Mesenchymal stem cell (in vitro differentiated cells and primary cell): ENCODE results near the gene MAP2K5.

Experiments used
- DNase-seq: peaks from one replicate; pipeline ENCODE4 v3.0.0-alpha.2; 2013
- H2AFZ ChIP-seq: one replicate; pipeline ENCODE4 v1.6.1; 2013; ENCODE audit warnings: low read depth, mild to moderate bottlenecking, control low read depth, inconsistent platforms, low read length, moderate library complexity
- H2AK5ac ChIP-seq: 2 replicates; pipeline ENCODE4 v1.6.1; 2013; ENCODE audit warnings: low read length, moderate library complexity, mild to moderate bottlenecking, inconsistent platforms; ENCODE audit not compliant: severe bottlenecking
- H2BK120ac ChIP-seq: one replicate; pipeline ENCODE4 v1.6.1; 2013; ENCODE audit warnings: low read depth, mild to moderate bottlenecking, inconsistent platforms, low read length, moderate library complexity
- H2BK12ac ChIP-seq, 2 experiments: one replicate each; pipeline ENCODE4 v1.6.1; 2013; ENCODE audit warnings: inconsistent platforms in 2 of 2, low read length in 2 of 2, mild to moderate bottlenecking in 2 of 2, moderate library complexity in 2 of 2, control low read depth in 1 of 2
- H2BK15ac ChIP-seq: one replicate; pipeline ENCODE4 v1.6.1; 2013; ENCODE audit warnings: mild to moderate bottlenecking, low read depth, inconsistent platforms; ENCODE audit not compliant: poor library complexity, severe bottlenecking
- H2BK5ac ChIP-seq: 2 replicates; pipeline ENCODE4 v1.6.1; 2013; ENCODE audit warnings: low read depth, mild to moderate bottlenecking, low read length, control low read depth, inconsistent platforms; ENCODE audit not compliant: poor library complexity, severe bottlenecking
- H3K14ac ChIP-seq, 2 experiments: one replicate each; pipeline ENCODE4 v1.6.1; 2013; ENCODE audit warnings: inconsistent platforms in 2 of 2, low read length in 2 of 2, control low read depth in 1 of 2, mild to moderate bottlenecking in 1 of 2, moderate library complexity in 1 of 2
- H3K18ac ChIP-seq, 2 experiments: one replicate each; pipeline ENCODE4 v1.6.1; 2013; ENCODE audit warnings: inconsistent platforms in 2 of 2, low read length in 2 of 2, control low read depth in 1 of 2, low read depth in 1 of 2, mild to moderate bottlenecking in 1 of 2
- H3K23ac ChIP-seq, 2 experiments: one replicate each; pipeline ENCODE4 v1.6.1; 2013; ENCODE audit warnings: inconsistent platforms in 2 of 2, low read length in 2 of 2, mild to moderate bottlenecking in 2 of 2, moderate library complexity in 2 of 2, control low read depth in 1 of 2
- H3K27ac ChIP-seq: 2 replicates; pipeline ENCODE4 v1.5.1; 2013; ENCODE audit warnings: mild to moderate bottlenecking, moderate library complexity, low read length, control low read depth, inconsistent platforms; ENCODE audit not compliant: poor library complexity, severe bottlenecking
- H3K27me3 ChIP-seq, 2 experiments: 2 replicates each; pipeline versions ENCODE4 v1.6.1 to v1.7.0; 2013; ENCODE audit warnings: low read length in 2 of 2, mild to moderate bottlenecking in 2 of 2, moderate library complexity in 2 of 2, control low read depth in 1 of 2, inconsistent platforms in 1 of 2; ENCODE audit not compliant: control insufficient read depth in 1 of 2, insufficient read depth in 1 of 2
- H3K36me3 ChIP-seq, 2 experiments: 2 replicates each; pipeline versions ENCODE4 v1.6.1 to v1.7.0; 2013; ENCODE audit warnings: low read length in 2 of 2, control low read depth in 1 of 2, inconsistent platforms in 1 of 2, low read depth in 1 of 2, mild to moderate bottlenecking in 1 of 2; ENCODE audit not compliant: insufficient read depth in 2 of 2, control insufficient read depth in 1 of 2
- H3K4ac ChIP-seq, 2 experiments: one replicate each; pipeline ENCODE4 v1.6.1; 2013; ENCODE audit warnings: inconsistent platforms in 2 of 2, low read length in 2 of 2, mild to moderate bottlenecking in 2 of 2, moderate library complexity in 2 of 2, control low read depth in 1 of 2, low read depth in 1 of 2
- H3K4me1 ChIP-seq: 2 replicates; pipeline ENCODE4 v1.6.1; 2013; ENCODE audit warnings: low read depth, low read length, control low read depth; ENCODE audit not compliant: control insufficient read depth, insufficient read depth
- H3K4me2 ChIP-seq: 2 replicates; pipeline ENCODE4 v1.6.1; 2013; ENCODE audit warnings: low read length, mild to moderate bottlenecking, inconsistent platforms; ENCODE audit not compliant: poor library complexity, severe bottlenecking
- H3K4me3 ChIP-seq, 2 experiments: 2 replicates each; pipeline versions ENCODE4 v1.5.1 to v1.7.0; 2013; ENCODE audit warnings: low read length in 2 of 2, mild to moderate bottlenecking in 2 of 2, control low read depth in 1 of 2, low read depth in 1 of 2; ENCODE audit not compliant: insufficient read depth in 1 of 2
- H3K79me1 ChIP-seq: replicated peaks from 2 replicates; pipeline ENCODE4 v1.6.1; 2013; ENCODE audit warnings: mild to moderate bottlenecking, control low read depth, low read length, inconsistent platforms; ENCODE audit not compliant: poor library complexity, severe bottlenecking
- H3K9ac ChIP-seq: 2 replicates; pipeline ENCODE4 v1.7.0; 2013; ENCODE audit warnings: mild to moderate bottlenecking, low read length, moderate library complexity
- H3K9me3 ChIP-seq: 2 replicates; pipeline ENCODE4 v1.7.0; 2013; ENCODE audit warnings: mild to moderate bottlenecking, low read length; ENCODE audit not compliant: control insufficient read depth
- H4K8ac ChIP-seq: one replicate; pipeline ENCODE4 v1.6.1; 2013; ENCODE audit warnings: inconsistent platforms, mild to moderate bottlenecking, low read length, moderate library complexity
- H4K91ac ChIP-seq: one replicate; pipeline ENCODE4 v1.6.1; 2013; ENCODE audit warnings: mild to moderate bottlenecking, low read length, inconsistent platforms
- WGBS: methylation state at CpG from one replicate; pipeline ENCODE4 v1.1.7; 2013; ENCODE audit warnings: mixed read lengths; 5-methylcytosine and 5-hydroxymethylcytosine counted together

The MAP2K5 gene

DNA sequence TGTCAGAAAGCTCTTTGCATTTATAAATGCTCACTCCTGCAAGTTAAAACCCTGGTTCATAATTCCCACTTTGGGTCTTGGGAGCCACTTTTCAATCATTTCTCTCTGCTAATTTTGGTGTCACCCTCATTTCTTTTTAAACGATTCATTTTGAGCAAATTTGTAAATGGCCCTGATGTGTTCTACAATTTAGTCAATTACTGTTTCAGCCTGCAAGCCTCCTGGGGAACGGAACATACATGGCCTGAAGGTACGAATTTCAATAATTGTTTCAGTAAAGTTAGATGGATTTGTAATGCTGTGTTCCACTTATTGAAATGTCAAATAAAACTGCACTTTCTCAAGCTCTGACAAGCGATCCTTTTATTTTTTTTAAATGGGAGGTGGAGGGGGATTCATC is 43.2 kb downstream of the MAP2K5 start:
- peaks cover 3% of the 10 kb centered on the region for H3K4me1 ChIP-seq
- no peak overlapping the region for H3K9ac ChIP-seq
- no peak overlapping the region for H2BK5ac ChIP-seq
- no peaks in the 10 kb centered on the region for H3K27me3 ChIP-seq
- H3K4ac ChIP-seq: no peak overlapping the region
- H4K8ac ChIP-seq: no peak overlapping the region
- H3K4me2 ChIP-seq: no peak overlapping the region
- no peak overlapping the region for H3K18ac ChIP-seq
- no peak overlapping the region for H2AFZ ChIP-seq
- H3K79me1 ChIP-seq: no peaks in the 10 kb centered on the region
- no peaks in the 10 kb centered on the region for H3K9me3 ChIP-seq
- no peak overlapping the region for H2AK5ac ChIP-seq
- H3K23ac ChIP-seq: no peak overlapping the region
- H2BK120ac ChIP-seq: no peak overlapping the region
- no peak overlapping the region for H4K91ac ChIP-seq
- H3K14ac ChIP-seq: no peak overlapping the region
- H2BK12ac ChIP-seq: no peak overlapping the region
- no peak overlapping the region for H3K27ac ChIP-seq
- H3K4me3 ChIP-seq: no peak overlapping the region
- H3K36me3 ChIP-seq: peaks cover 17 to 32% of the 10 kb centered on the region in 2 experiments
- no peak overlapping the region for H2BK15ac ChIP-seq
- WGBS: 93% methylated on average over 4 of the region's 4 CpGs
- no peak for DNase-seq

DNA sequence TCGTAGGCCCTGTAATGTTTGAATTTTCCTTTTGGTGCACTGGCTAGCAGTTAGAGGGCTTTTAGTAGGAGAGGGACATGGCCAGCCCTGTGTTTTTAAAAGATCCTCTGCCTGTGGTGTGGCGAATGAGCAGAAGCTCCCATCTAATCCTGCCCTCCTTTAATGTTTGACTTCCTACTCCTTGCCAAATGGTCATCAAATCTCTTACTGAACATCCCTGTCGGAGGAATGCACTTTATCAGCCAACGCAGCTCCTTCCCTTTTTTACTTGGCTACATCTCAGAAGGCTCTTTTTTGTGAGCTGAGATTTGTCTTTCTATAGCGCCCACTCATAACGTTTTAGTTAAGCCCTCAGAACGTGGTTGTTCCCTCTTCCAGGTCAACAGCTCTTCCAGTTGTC is 44.8 kb downstream of the MAP2K5 start:
- Histone ChIP-seq H3K14ac (no peak overlapping the region), H3K23ac (no peak overlapping the region), H3K36me3 (peaks cover 17 to 35% of the 10 kb centered on the region in 2 experiments), H2AK5ac (no peak overlapping the region), H2BK120ac (no peak overlapping the region), H2BK15ac (no peak overlapping the region), H2AFZ (no peak overlapping the region), H2BK12ac (no peak overlapping the region), H3K79me1 (no peaks in the 10 kb centered on the region), H3K18ac (no peak overlapping the region), H3K9me3 (no peaks in the 10 kb centered on the region), H3K4ac (no peak overlapping the region), H4K91ac (no peak overlapping the region), H3K4me3 (no peak overlapping the region), H3K9ac (no peak overlapping the region), H3K27me3 (no peaks in the 10 kb centered on the region), H3K4me2 (no peak overlapping the region), H3K27ac (no peak overlapping the region), H2BK5ac (no peak overlapping the region), H4K8ac (no peak overlapping the region), H3K4me1 (peaks cover 3% of the 10 kb centered on the region)
- DNase-seq: no peak
- 89% methylated on average over 7 of the region's 7 CpGs for WGBS

DNA sequence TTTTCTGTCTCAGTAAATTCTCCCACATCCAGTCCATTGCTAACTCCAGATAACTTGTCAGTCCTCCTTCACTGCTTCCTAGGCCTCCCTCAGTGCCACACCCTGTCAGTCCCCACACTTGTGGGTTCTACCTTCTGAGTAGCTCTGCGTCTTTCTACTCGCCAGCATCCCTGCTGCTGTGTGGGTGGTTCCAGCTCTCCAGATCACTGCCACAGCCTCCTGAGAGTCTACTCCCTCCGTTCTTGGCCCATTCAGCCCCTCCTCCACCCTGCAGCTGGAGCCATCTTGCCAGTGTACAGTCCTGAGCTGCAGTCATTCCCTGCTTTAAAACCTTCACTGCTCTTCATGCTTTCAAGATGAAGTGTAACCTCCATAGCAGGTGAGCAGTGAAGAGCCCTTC is 45.3 kb downstream of the MAP2K5 start:
- no peak overlapping the region for H3K9ac ChIP-seq

DNA sequence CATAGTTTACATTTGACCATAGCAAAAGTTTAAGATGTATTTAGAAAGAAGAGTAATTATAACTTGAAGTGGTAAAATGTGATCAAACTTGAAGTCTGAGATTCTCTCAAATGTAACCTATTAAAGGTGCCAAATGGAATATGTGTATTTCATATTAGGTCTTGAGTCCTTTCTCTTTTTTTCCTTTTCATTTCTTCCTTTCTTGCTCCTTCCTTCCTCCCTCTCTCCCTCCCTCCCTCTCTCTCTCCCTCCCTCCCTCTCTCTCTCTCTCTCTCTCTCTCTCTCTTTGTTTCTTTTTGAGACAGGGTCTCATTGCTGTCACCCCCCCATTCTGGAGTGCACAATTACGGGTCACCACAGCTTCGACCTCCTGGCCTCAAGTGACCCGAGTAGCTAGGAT is 47.7 kb downstream of the MAP2K5 start:
- no peak overlapping the region for H3K4me2 ChIP-seq
- no peak overlapping the region for H2BK12ac ChIP-seq
- H3K18ac ChIP-seq: no peak overlapping the region
- H3K14ac ChIP-seq: no peak overlapping the region
- H4K91ac ChIP-seq: no peak overlapping the region
- H3K9ac ChIP-seq: no peak overlapping the region
- no peak overlapping the region for H3K27ac ChIP-seq
- H2BK15ac ChIP-seq: no peak overlapping the region
- 86% methylated on average over 3 of the region's 3 CpGs for WGBS
- H2BK120ac ChIP-seq: no peak overlapping the region
- no peak overlapping the region for H2BK5ac ChIP-seq
- H3K4me1 ChIP-seq: no peaks in the 10 kb centered on the region
- no peaks in the 10 kb centered on the region for H3K79me1 ChIP-seq
- no peak overlapping the region for H2AFZ ChIP-seq
- peaks cover 17 to 64% of the 10 kb centered on the region in 2 experiments for H3K36me3 ChIP-seq
- H2AK5ac ChIP-seq: no peak overlapping the region
- DNase-seq: no peak
- H3K23ac ChIP-seq: no peak overlapping the region
- H3K9me3 ChIP-seq: no peaks in the 10 kb centered on the region
- H4K8ac ChIP-seq: no peak overlapping the region
- H3K4ac ChIP-seq: no peak overlapping the region
- no peaks in the 10 kb centered on the region for H3K27me3 ChIP-seq
- H3K4me3 ChIP-seq: no peak overlapping the region

More for the DNA sequence above, 45.3 kb downstream of the MAP2K5 start:
- Histone ChIP-seq H4K91ac (no peak overlapping the region), H3K27ac (no peak overlapping the region), H2AFZ (no peak overlapping the region), H3K23ac (no peak overlapping the region), H4K8ac (no peak overlapping the region), H2BK12ac (no peak overlapping the region), H3K4me3 (no peak overlapping the region), H2BK120ac (no peak overlapping the region), H3K27me3 (no peaks in the 10 kb centered on the region), H3K4me2 (no peak overlapping the region), H2AK5ac (no peak overlapping the region), H3K79me1 (no peaks in the 10 kb centered on the region), H3K9me3 (no peaks in the 10 kb centered on the region), H3K14ac (no peak overlapping the region), H3K36me3 (peaks cover 17 to 39% of the 10 kb centered on the region in 2 experiments), H3K18ac (no peak overlapping the region), H3K4ac (no peak overlapping the region), H3K4me1 (peaks cover 3% of the 10 kb centered on the region), H2BK15ac (no peak overlapping the region), H2BK5ac (no peak overlapping the region)
- DNase-seq: no peak
- 81% methylated on average over 3 of the region's 3 CpGs for WGBS
